PC-9 (cell line): Measurements from ENCODE around the gene AQP1.

Experiments
- CTCF ChIP-seq: fragments of 200-600 bp; sonication (generic); conservative IDR thresholded peaks from 2 replicates; pipeline ENCODE4 v1.6.1; 2017; ENCODE audit warnings: mixed run types, antibody characterized with exemption, mild to moderate bottlenecking, moderate library complexity
- EZH2 ChIP-seq: fragments of 200-600 bp; sonication (generic); IDR thresholded peaks from 2 replicates; pipeline ENCODE4 v1.8.0; 2017; ENCODE audit warnings: antibody characterized with exemption, low read depth

DNA sequence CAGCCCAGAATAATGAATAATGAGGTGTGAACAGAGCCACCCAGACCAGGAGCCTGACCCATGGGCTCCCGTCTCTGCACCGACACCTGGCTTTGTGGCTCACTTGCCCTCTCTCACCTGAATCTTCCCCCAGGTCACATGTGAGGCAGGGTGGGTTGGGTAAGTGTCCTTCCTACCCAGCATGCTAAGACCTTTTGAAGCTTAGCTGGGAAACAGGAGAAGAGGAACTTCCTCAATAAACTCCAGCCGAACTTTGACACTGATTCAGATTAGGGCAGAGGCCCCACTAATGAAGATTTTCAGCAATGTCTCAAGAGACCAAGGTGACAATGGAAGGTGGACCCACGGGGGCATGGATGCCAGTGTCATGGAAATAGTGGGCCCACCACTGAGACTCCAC, 46.6 kb upstream of the AQP1 start:
- TF ChIP-seq EZH2 = no peak
- TF ChIP-seq CTCF = no peak
